A673 (cell line): ENCODE data around the gene OR56A4. TPM values are rescaled to one million over a fixed set of nuclear protein-coding genes. Genes with fewer than 3 reads are reported as not detected.

Experiments used
- BruUV-seq: library from RNA; stranded (reverse); fragments of 400-500 nt; replicated peaks from 2 replicates; lab custom pipeline; 2021; lab: Mats Ljungman, UMichigan
- CTCF ChIA-PET: fragments of 300-600 bp; sonication (Branson Sonifier 250); formaldehyde crosslinking; loops from one replicate; lab custom pipeline; 2022; ENCODE audit warnings: antibody characterized with exemption; lab: Charles Lee
- POLR2A ChIA-PET: fragments of 300-600 bp; sonication (Branson Sonifier 250); formaldehyde crosslinking; loops from one replicate; lab custom pipeline; 2022; ENCODE audit warnings: antibody characterized with exemption; ENCODE audit not compliant: low non-redundant PET; lab: Charles Lee
- DNase-seq: peaks from one replicate; pipeline ENCODE4 v3.0.0-alpha.2; 2015; ENCODE audit warnings: low spot score
- H3K27ac ChIP-seq: fragments of 200-600 bp; sonication (generic); 2 replicates; pipeline ENCODE4 v1.5.1; 2016; ENCODE audit warnings: mixed run types, low read depth, mild to moderate bottlenecking, mixed read lengths, antibody characterized with exemption, low read length; ENCODE audit not compliant: poor library complexity, severe bottlenecking
- H3K27me3 ChIP-seq: fragments of 200-600 bp; sonication (generic); replicated peaks from 2 replicates; pipeline ENCODE4 v1.6.1; 2017; ENCODE audit warnings: mixed run types, low read depth, mild to moderate bottlenecking, mixed read lengths, antibody characterized with exemption, low read length; ENCODE audit not compliant: insufficient read depth, poor library complexity
- H3K36me3 ChIP-seq: fragments of 200-600 bp; sonication (generic); 2 replicates; pipeline ENCODE4 v1.6.1; 2016; ENCODE audit warnings: mixed run types, mild to moderate bottlenecking, mixed read lengths, antibody characterized with exemption, low read length; ENCODE audit not compliant: insufficient read depth, poor library complexity, severe bottlenecking
- H3K4me1 ChIP-seq: fragments of 200-600 bp; sonication (generic); 2 replicates; pipeline ENCODE4 v1.6.1; 2017; ENCODE audit warnings: mixed run types, mild to moderate bottlenecking, mixed read lengths, antibody characterized with exemption, low read length; ENCODE audit not compliant: insufficient read depth, poor library complexity, severe bottlenecking
- H3K4me3 ChIP-seq: fragments of 200-600 bp; sonication (generic); 2 replicates; pipeline ENCODE4 v1.5.1; 2016; ENCODE audit warnings: low read depth, mixed run types, mild to moderate bottlenecking, mixed read lengths, low read length; ENCODE audit not compliant: poor library complexity, severe bottlenecking
- H3K9me3 ChIP-seq: fragments of 200-600 bp; sonication (generic); 2 replicates; pipeline ENCODE4 v1.6.1; 2016; ENCODE audit warnings: mixed run types, low read depth, mild to moderate bottlenecking, mixed read lengths, antibody characterized with exemption, low read length; ENCODE audit not compliant: poor library complexity, severe bottlenecking
- CTCF ChIP-seq: fragments of 300-800, 200-600 bp; sonication (generic); conservative IDR thresholded peaks from 2 replicates; pipeline ENCODE4 v1.5.1; 2017; ENCODE audit warnings: low read depth, mild to moderate bottlenecking, antibody characterized with exemption, low read length, moderate library complexity, mixed read lengths
- EZH2 ChIP-seq: fragments of 200-600 bp; sonication (generic); IDR thresholded peaks from 2 replicates; pipeline ENCODE4 v1.6.1; 2017; ENCODE audit warnings: borderline replicate concordance, low read depth, mild to moderate bottlenecking, mixed read lengths, antibody characterized with exemption, low read length; ENCODE audit not compliant: poor library complexity, severe bottlenecking
- intact Hi-C: fragments of 100-400 bp; cut with micrococcal nuclease; formaldehyde crosslinking; loops from one replicate; pipeline ENCODE4 v1.10.0; 2022; ENCODE audit not compliant: unreplicated experiment
- total RNA-seq: library from RNA; stranded (reverse); gene quantifications from 2 replicates; pipeline ENCODE4 v1.2.3, GENCODE V29; 2021

OR56A4 gene
- total RNA-seq, 1 experiment from 2014 or later = not detected

- no peaks in the 10 kb centered on the region for H3K4me1 ChIP-seq
- intact Hi-C loops = loop anchor here (10.0 kb wide), 1 partner anchor 360 kb away; no protein-coding TSS in a partner anchor
- CTCF ChIA-PET = no interaction called here
- no TSS peak for BruUV-seq
- H3K4me3 ChIP-seq = no peak overlapping the region
- POLR2A ChIA-PET = no interaction called here
- TF ChIP-seq CTCF = no peak
- TF ChIP-seq EZH2 = no peak
- DNase-seq = no peak
- no peaks in the 10 kb centered on the region for H3K27me3 ChIP-seq
- H3K9me3 ChIP-seq = no peaks in the 10 kb centered on the region
- no peak overlapping the region for H3K27ac ChIP-seq
- no peaks in the 10 kb centered on the region for H3K36me3 ChIP-seq
These were observed 12.0 kb downstream of the OR56A4 start for GRCh38 chr11:5994791-5995190.

- H3K4me3 ChIP-seq = no peak overlapping the region
- H3K9me3 ChIP-seq = no peaks in the 10 kb centered on the region
- CTCF ChIA-PET = interaction anchor here (1.0 kb wide), 1 partner anchor 370 kb away, joined by 7 read pairs; no protein-coding TSS in a partner anchor
- POLR2A ChIA-PET = no interaction called here
- no peaks in the 10 kb centered on the region for H3K4me1 ChIP-seq
- intact Hi-C loops = loop anchor here (10.0 kb wide), 1 partner anchor 362 kb away; no protein-coding TSS in a partner anchor
- H3K36me3 ChIP-seq = no peaks in the 10 kb centered on the region
- peak; percentile 35 for DNase-seq
- TF ChIP-seq CTCF = peak; percentile 72
- TF ChIP-seq EZH2 = no peak
- BruUV-seq = no TSS peak
- no peak overlapping the region for H3K27ac ChIP-seq
- H3K27me3 ChIP-seq = no peaks in the 10 kb centered on the region
These were observed 14.0 kb downstream of the OR56A4 start for GRCh38 chr11:5992604-5993251.

GRCh38 chr11:5992150-5992549 is 14.6 kb downstream of the OR56A4 start:
- no peaks in the 10 kb centered on the region for H3K4me1 ChIP-seq
- H3K27me3 ChIP-seq = no peaks in the 10 kb centered on the region
- no peaks in the 10 kb centered on the region for H3K36me3 ChIP-seq
- H3K9me3 ChIP-seq = no peaks in the 10 kb centered on the region
- ChIA-PET POLR2A (no interaction called here), CTCF (interaction anchor here (1.0 kb wide), 1 partner anchor 371 kb away, joined by 7 read pairs; no protein-coding TSS in a partner anchor)
- BruUV-seq = no TSS peak
- H3K4me3 ChIP-seq = no peak overlapping the region
- intact Hi-C loops = loop anchor here (10.0 kb wide), 1 partner anchor 363 kb away; no protein-coding TSS in a partner anchor
- H3K27ac ChIP-seq = no peak overlapping the region
- no peak for DNase-seq
- TF ChIP-seq CTCF = no peak
- TF ChIP-seq EZH2 = no peak
